ENCODE measurements around the gene LSAMP.

DNA sequence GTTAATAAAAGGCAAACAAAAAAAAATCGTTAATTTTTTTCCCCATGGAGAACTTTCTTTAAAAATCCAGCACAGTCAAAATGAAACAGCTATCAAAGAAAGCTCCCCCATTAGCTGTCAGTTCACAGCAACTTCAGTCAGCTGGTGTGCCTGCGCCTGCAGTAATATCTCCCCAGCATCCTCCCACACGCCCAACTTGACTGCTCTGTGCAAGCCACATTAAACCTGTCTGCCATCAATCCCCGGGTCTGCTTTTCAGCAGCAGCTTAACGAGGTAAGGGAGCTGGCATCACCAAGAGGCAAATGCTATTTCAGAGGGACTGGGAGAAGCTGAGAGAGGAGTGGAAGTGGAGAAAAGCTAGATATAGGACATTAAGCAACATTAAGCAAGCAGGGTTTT lies 484.5 kb downstream of the LSAMP start:
- no peak for TF ChIP-seq POLR2A (IDR thresholded peaks at IDR 0.05; ENCODE audit: low read depth, low read length)
- TF ChIP-seq POLR2AphosphoS5 (IDR thresholded peaks at IDR 0.05; ENCODE audit: low read depth, low read length): no peak

Data from GM12891 (cell line).